Inflammatory macrophage treated with lipopolysaccharide for 1 hour (primary cell): ENCODE measurements around the gene ERFL.
"Not testable (repeated sequence)": the region's sequence is repeated elsewhere in the genome, so short reads cannot be mapped to it uniquely, and the experiment has no call there.

Experiments
- DNase-seq, 2 donors: peaks; one replicate each; pipeline ENCODE4 v3.0.0-alpha.2; 2020 to 2022

ERFL gene

GRCh38 chr19:41941410-41942202 is 13.4 kb upstream of the ERFL start:
- DNase-seq: no peak

GRCh38 chr19:41940731-41941409 is 12.6 kb upstream of the ERFL start:
- DNase-seq: no peak

- no peak for DNase-seq
Observed at GRCh38 chr19:41939861-41940730, 11.8 kb upstream of the ERFL start.

GRCh38 chr19:41939209-41939608 is 11.0 kb upstream of the ERFL start:
- not testable (repeated sequence) for DNase-seq

- no peak for DNase-seq
Observed at GRCh38 chr19:41937525-41938468, 9.5 kb upstream of the ERFL start.

GRCh38 chr19:41936961-41937360 is 8.7 kb upstream of the ERFL start:
- no peak for DNase-seq

GRCh38 chr19:41936416-41936850 is 8.2 kb upstream of the ERFL start:
- no peak for DNase-seq

- no peak for DNase-seq
Observed at GRCh38 chr19:41935760-41936415, 7.6 kb upstream of the ERFL start.

GRCh38 chr19:41934849-41935374 is 6.7 kb upstream of the ERFL start:
- DNase-seq: peak; percentile 55 to 89

GRCh38 chr19:41933693-41934426 is 5.6 kb upstream of the ERFL start:
- no peak for DNase-seq

- DNase-seq: no peak
Observed at GRCh38 chr19:41932720-41933332, 4.6 kb upstream of the ERFL start.

GRCh38 chr19:41932259-41932719 is 4.0 kb upstream of the ERFL start:
- no peak for DNase-seq

- no peak for DNase-seq
Observed at GRCh38 chr19:41930926-41931592, 2.8 kb upstream of the ERFL start.

GRCh38 chr19:41930322-41930722 is 2.1 kb upstream of the ERFL start:
- DNase-seq: no peak

GRCh38 chr19:41929536-41930071 is 1.4 kb upstream of the ERFL start:
- no peak for DNase-seq

- no peak for DNase-seq
Observed at GRCh38 chr19:41928754-41929535, 696 bp upstream of the ERFL start.

GRCh38 chr19:41927497-41928192 is 604 bp downstream of the ERFL start:
- no peak for DNase-seq
